H9 (cell line): ENCODE results near the gene SHANK1. TPM values are rescaled to one million over a fixed set of nuclear protein-coding genes. Genes with fewer than 3 reads are reported as not detected.

Experiments
- DNase-seq: peaks from one replicate; pipeline ENCODE4 v3.0.0-alpha.2; 2017
- H2AFZ ChIP-seq: one replicate; pipeline ENCODE4 v1.6.1; 2013; ENCODE audit warnings: mild to moderate bottlenecking, low read length, control low read depth, moderate library complexity
- H2AK5ac ChIP-seq: 2 replicates; pipeline ENCODE4 v1.6.1; 2013; ENCODE audit warnings: low read length, control low read depth, mixed read lengths; ENCODE audit not compliant: insufficient read length
- H2BK120ac ChIP-seq: one replicate; pipeline ENCODE4 v1.6.1; 2013; ENCODE audit warnings: low read depth, mild to moderate bottlenecking, low read length, control low read depth, inconsistent platforms; ENCODE audit not compliant: poor library complexity, severe bottlenecking
- H2BK12ac ChIP-seq: 2 replicates; pipeline ENCODE4 v1.6.1; 2013; ENCODE audit warnings: low read length, control low read depth, mixed read lengths, low read depth; ENCODE audit not compliant: insufficient read length
- H2BK15ac ChIP-seq: 2 replicates; pipeline ENCODE4 v1.6.1; 2013; ENCODE audit warnings: low read depth, low read length, control low read depth
- H2BK20ac ChIP-seq: one replicate; pipeline ENCODE4 v1.6.1; 2013; ENCODE audit warnings: low read depth, mild to moderate bottlenecking, low read length, control low read depth, inconsistent platforms; ENCODE audit not compliant: poor library complexity, severe bottlenecking
- H2BK5ac ChIP-seq: 2 replicates; pipeline ENCODE4 v1.6.1; 2013; ENCODE audit warnings: low read length, control low read depth, mixed read lengths; ENCODE audit not compliant: insufficient read length
- H3K14ac ChIP-seq: 2 replicates; pipeline ENCODE4 v1.6.1; 2013; ENCODE audit warnings: low read length, control low read depth; ENCODE audit not compliant: insufficient read depth
- H3K18ac ChIP-seq: 2 replicates; pipeline ENCODE4 v1.6.1; 2013; ENCODE audit warnings: low read depth, mild to moderate bottlenecking, mixed read lengths, low read length, control low read depth; ENCODE audit not compliant: insufficient read length
- H3K23ac ChIP-seq: 2 replicates; pipeline ENCODE4 v1.6.1; 2013; ENCODE audit warnings: low read length, control low read depth, mixed read lengths, low read depth; ENCODE audit not compliant: insufficient read length
- H3K23me2 ChIP-seq: 2 replicates; pipeline ENCODE4 v1.6.1; 2013; ENCODE audit warnings: low read depth, mild to moderate bottlenecking, mixed read lengths, low read length, control low read depth; ENCODE audit not compliant: insufficient read length, poor library complexity, severe bottlenecking
- H3K27ac ChIP-seq: 2 replicates; pipeline ENCODE4 v1.5.1; 2013; ENCODE audit warnings: low read length, control low read depth, mixed read lengths, low read depth; ENCODE audit not compliant: insufficient read length
- H3K27me3 ChIP-seq: 2 replicates; pipeline ENCODE4 v1.6.1; 2013; ENCODE audit warnings: low read length, control low read depth, inconsistent platforms; ENCODE audit not compliant: insufficient read depth
- H3K4ac ChIP-seq: 2 replicates; pipeline ENCODE4 v1.6.1; 2013; ENCODE audit warnings: low read depth, mild to moderate bottlenecking, control low read depth, inconsistent platforms, low read length, moderate library complexity
- H3K4me1 ChIP-seq: 2 replicates; pipeline ENCODE4 v1.6.1; 2013; ENCODE audit warnings: low read length, control low read depth, inconsistent platforms; ENCODE audit not compliant: insufficient read depth
- H3K4me2 ChIP-seq: 2 replicates; pipeline ENCODE4 v1.6.1; 2013; ENCODE audit warnings: low read length, control low read depth, mixed read lengths; ENCODE audit not compliant: insufficient read length, insufficient read depth
- H3K56ac ChIP-seq: 2 replicates; pipeline ENCODE4 v1.6.1; 2013; ENCODE audit warnings: low read depth, mild to moderate bottlenecking, mixed read lengths, low read length, control low read depth; ENCODE audit not compliant: insufficient read length
- H3K79me1 ChIP-seq: 2 replicates; pipeline ENCODE4 v1.6.1; 2013; ENCODE audit warnings: low read depth, mild to moderate bottlenecking, moderate library complexity, low read length, control low read depth, inconsistent platforms; ENCODE audit not compliant: insufficient read depth, poor library complexity, severe bottlenecking
- H3K79me2 ChIP-seq: 2 replicates; pipeline ENCODE4 v1.6.1; 2013; ENCODE audit warnings: low read length, control low read depth, inconsistent platforms; ENCODE audit not compliant: insufficient read depth
- H3K9ac ChIP-seq: 2 replicates; pipeline ENCODE4 v1.6.1; 2013; ENCODE audit warnings: low read length, control low read depth, mixed read lengths; ENCODE audit not compliant: insufficient read length; ENCODE audit errors: extremely low read depth
- H3K9me3 ChIP-seq: one replicate; pipeline ENCODE4 v1.6.1; 2013; ENCODE audit warnings: low read depth, low read length, inconsistent platforms; ENCODE audit not compliant: control insufficient read depth
- H3T11ph ChIP-seq: one replicate; pipeline ENCODE4 v1.6.1; 2013; ENCODE audit warnings: mild to moderate bottlenecking, low read length, control low read depth, inconsistent platforms
- H4K20me1 ChIP-seq: one replicate; pipeline ENCODE4 v1.6.1; 2013; ENCODE audit not compliant: control insufficient read depth, insufficient read length, insufficient read depth
- H4K5ac ChIP-seq: 2 replicates; pipeline ENCODE4 v1.6.1; 2013; ENCODE audit warnings: low read depth, mild to moderate bottlenecking, mixed read lengths, low read length, control low read depth; ENCODE audit not compliant: insufficient read length
- H4K8ac ChIP-seq: replicated peaks from 2 replicates; pipeline ENCODE4 v1.6.1; 2013; ENCODE audit warnings: low read length, control low read depth, mixed read lengths, low read depth; ENCODE audit not compliant: insufficient read length
- H4K91ac ChIP-seq: 2 replicates; pipeline ENCODE4 v1.6.1; 2013; ENCODE audit warnings: low read depth, mild to moderate bottlenecking, moderate library complexity, mixed read lengths, low read length, control low read depth; ENCODE audit not compliant: insufficient read length
- H3K27ac Mint-ChIP-seq, 3 experiments: 2 replicates in 2 of 3; 3 replicates in 1 of 3; pipeline ENCODE4 v1.8.0; 2020 to 2021; ENCODE audit warnings: mixed read lengths in 3 of 3, mild to moderate bottlenecking in 1 of 3, moderate library complexity in 1 of 3
- H3K27me3 Mint-ChIP-seq: 2 replicates; pipeline ENCODE4 v1.8.0; 2021; ENCODE audit warnings: low read depth, mild to moderate bottlenecking, moderate library complexity, mixed read lengths
- H3K36me3 Mint-ChIP-seq, 3 experiments: 2 replicates in 2 of 3; 3 replicates in 1 of 3; pipeline ENCODE4 v1.8.0; 2020 to 2021; ENCODE audit warnings: low read depth in 3 of 3, mixed read lengths in 3 of 3; ENCODE audit not compliant: insufficient read depth in 1 of 3
- H3K4me1 Mint-ChIP-seq, 2 experiments: 2 replicates each; pipeline ENCODE4 v1.8.0; 2020; ENCODE audit warnings: mixed read lengths in 2 of 2
- H3K4me3 Mint-ChIP-seq, 2 experiments: 2 replicates in 1 of 2; 3 replicates in 1 of 2; pipeline ENCODE4 v1.8.0; 2020 to 2021; ENCODE audit warnings: mild to moderate bottlenecking in 2 of 2, mixed read lengths in 2 of 2, moderate library complexity in 1 of 2
- H3K9me3 Mint-ChIP-seq, 2 experiments: 2 replicates in 1 of 2; 3 replicates in 1 of 2; pipeline ENCODE4 v1.8.0; 2020; ENCODE audit warnings: mild to moderate bottlenecking in 2 of 2, mixed read lengths in 2 of 2, moderate library complexity in 1 of 2
- CTCF ChIP-seq: fragments of 200-600 bp; sonication (generic); conservative IDR thresholded peaks from 3 replicates; pipeline ENCODE4 v1.8.0; 2021; ENCODE audit warnings: antibody characterized with exemption, mild to moderate bottlenecking
- WGBS: extraction: QIAGEN DNeasy Blood & Tissue Kit; methylation state at CpG from one replicate; pipeline ENCODE4 v1.1.7; 2013; ENCODE audit warnings: missing lambda C conversion rate, low lambda C conversion rate, mixed read lengths; ENCODE audit not compliant: insufficient read length; ENCODE audit errors: extremely low coverage; 5-methylcytosine and 5-hydroxymethylcytosine counted together
- total RNA-seq: library from RNA; stranded (reverse); gene quantifications from 2 replicates; pipeline ENCODE4 v1.2.1, GENCODE V29; 2021

The SHANK1 gene
- total RNA-seq, 1 experiment from 2014 or later = 1.7 TPM

DNA sequence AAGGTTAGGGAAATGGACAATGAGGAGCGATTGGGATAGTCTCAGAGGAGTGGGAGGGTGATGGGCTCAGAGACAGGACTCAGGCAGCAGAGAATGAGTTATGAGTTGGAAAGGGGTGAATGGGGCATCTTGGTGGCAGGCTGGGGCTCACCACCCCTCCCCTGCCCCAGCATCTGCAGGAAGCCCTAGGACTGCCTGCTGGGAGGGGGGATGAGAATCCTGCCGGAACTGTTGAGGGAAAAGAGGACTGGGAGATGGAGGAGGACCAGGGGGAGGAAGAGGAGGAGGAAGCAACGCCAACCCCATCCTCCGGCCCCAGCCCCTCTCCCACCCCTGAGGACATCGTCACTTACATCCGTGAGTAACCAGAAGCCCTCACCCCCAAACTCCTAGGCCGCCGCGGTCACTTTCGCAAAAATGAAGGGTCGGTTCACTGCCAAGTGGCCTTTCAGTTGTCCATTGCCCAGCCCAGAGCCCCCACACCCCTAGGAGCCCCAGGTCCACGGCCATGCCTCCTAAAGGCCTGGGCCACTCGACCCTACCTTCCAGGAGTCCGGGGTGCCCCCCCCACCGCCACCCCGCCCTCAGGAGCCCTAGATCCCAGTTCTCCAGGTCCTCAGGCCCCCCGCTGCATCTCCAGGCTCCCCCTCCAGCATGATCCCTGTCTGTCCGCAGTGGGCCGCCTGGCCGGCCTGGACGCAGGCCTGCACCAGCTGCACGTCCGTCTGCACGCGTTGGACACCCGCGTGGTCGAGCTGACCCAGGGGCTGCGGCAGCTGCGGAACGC, 4.3 kb upstream of the SHANK1 start:
- Histone ChIP-seq H3K4ac (no peak overlapping the region), H3K9ac (no peak overlapping the region), H2BK20ac (no peak overlapping the region), H2BK5ac (no peak overlapping the region), H3K79me2 (no peaks in the 10 kb centered on the region), H4K8ac (no peak overlapping the region), H3K23ac (no peak overlapping the region), H2BK12ac (no peak overlapping the region), H2AK5ac (no peak overlapping the region), H3K79me1 (no peaks in the 10 kb centered on the region), H3K4me1 (peaks cover 7% of the 10 kb centered on the region; the same call in 1 of the 2 replicates), H3T11ph (no peak overlapping the region), H4K20me1 (no peaks in the 10 kb centered on the region), H4K5ac (no peak overlapping the region), H3K4me2 (peak overlapping the region; percentile 35), H3K23me2 (no peaks in the 10 kb centered on the region), H3K18ac (no peak overlapping the region), H2BK120ac (no peak overlapping the region), H3K14ac (no peak overlapping the region), H2BK15ac (no peak overlapping the region), H4K91ac (no peak overlapping the region), H3K9me3 (no peaks in the 10 kb centered on the region), H3K27ac (no peak overlapping the region), H2AFZ (no peak overlapping the region), H3K27me3 (no peaks in the 10 kb centered on the region; the same call in 1 of the 2 replicates), H3K56ac (no peak overlapping the region)
- TF ChIP-seq CTCF = no peak
- no peaks in the 10 kb centered on the region; a peak in 1 of 5 replicates for H3K9me3 Mint-ChIP-seq
- peak overlapping the region in 1 of 3 experiments; percentile 52; a peak in 1 of 7 replicates for H3K27ac Mint-ChIP-seq
- peak overlapping the region; percentile 81 to 94 for H3K4me3 Mint-ChIP-seq
- H3K36me3 Mint-ChIP-seq = no peaks in the 10 kb centered on the region; a peak in 2 of 7 replicates
- H3K4me1 Mint-ChIP-seq = peaks cover 40 to 62% of the 10 kb centered on the region in 2 experiments
- DNase-seq = no peak
- no CpG with 5 or more reads among the region's 31 CpGs for WGBS
- H3K27me3 Mint-ChIP-seq = peaks cover 68% of the 10 kb centered on the region
